Measurements from ENCODE around the gene PGAP6. TPM values are rescaled to one million over a fixed set of nuclear protein-coding genes. Genes with fewer than 3 reads are reported as not detected.
"Not testable (repeated sequence)": the region's sequence is repeated elsewhere in the genome, so short reads cannot be mapped to it uniquely, and the experiment has no call there.

The PGAP6 gene
- total RNA-seq, 2 donors from 2014 or later, result 38.7 to 55.4 TPM

DNA sequence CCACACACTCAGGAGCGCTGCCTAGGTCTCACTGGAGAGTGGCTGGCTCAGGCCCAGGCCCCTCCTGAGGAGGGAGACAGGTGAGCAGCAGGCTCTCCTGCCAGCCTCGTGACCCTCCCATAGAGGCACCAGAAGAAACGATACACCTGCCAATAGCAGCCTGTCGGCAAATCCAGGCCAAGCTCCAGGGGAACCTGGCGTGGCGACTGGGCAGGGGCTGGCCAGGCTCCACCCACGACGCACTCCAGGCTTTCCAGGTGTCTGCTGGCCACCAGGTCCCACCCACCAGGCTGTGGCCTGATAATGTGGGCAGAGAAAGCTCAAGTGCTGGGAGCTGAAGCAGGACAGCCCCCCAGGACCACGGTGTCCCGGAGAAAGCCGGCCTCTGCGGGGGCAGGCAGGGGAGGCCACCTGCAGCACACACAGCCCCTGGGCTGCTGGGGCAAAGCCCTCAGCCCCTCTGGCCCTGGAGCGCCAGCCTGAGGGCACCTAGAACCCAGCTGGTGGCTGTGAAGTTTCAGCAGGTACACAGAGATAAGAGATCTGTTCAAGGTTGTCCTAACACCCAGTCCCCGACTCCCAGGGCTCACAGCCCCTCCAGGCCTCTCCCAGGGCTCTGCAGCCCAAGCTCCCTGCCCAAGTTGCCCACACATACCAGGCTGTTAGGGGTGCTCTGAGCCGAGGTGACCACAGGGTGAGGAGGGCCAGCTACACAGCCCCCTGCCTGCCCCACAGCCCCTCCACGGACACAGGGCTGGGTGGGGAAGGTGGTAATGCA lies 2.4 kb downstream of the PGAP6 start:
- Histone ChIP-seq H3K27ac (no peak overlapping the region), H3K9me3 (no peaks in the 10 kb centered on the region), H3K27me3 (replicated peaks; ENCODE audit: insufficient read depth) (no peaks in the 10 kb centered on the region), H3K4me3 (no peak overlapping the region), H3K4me1 (ENCODE audit: control insufficient read depth in 1 of 2, low read depth in 2 of 2) (peaks cover 9 to 31% of the 10 kb centered on the region in 2 donors), H3K36me3 (peaks cover 27% of the 10 kb centered on the region)
- ATAC-seq (ENCODE audit: insufficient number of reproducible peaks, low FRiP score, low read depth) (no peak), DNase-seq (ENCODE audit: low spot score) (no peak)
- no peak for TF ChIP-seq CTCF (IDR thresholded peaks at IDR 0.05)

DNA sequence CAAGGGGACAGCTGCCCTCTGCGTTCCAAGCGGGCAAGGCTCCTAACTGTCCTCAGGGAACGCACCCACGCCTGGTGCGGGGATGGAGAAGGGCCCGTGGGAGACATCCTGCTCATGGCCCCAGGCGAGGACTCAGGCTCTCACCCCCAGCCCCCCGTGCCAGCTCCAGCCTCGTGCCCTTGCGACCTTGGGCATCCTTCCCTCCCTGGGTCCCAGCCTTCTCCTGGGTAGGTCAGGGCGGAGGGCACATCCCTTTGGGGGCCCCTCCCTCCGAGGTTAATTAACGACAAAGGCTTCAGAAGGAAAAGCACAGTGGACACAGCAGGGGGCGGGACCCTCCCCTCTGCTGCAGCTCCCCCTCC lies 3.0 kb downstream of the PGAP6 start:
- TF ChIP-seq CTCF (IDR thresholded peaks at IDR 0.05), result no peak
- Histone ChIP-seq H3K27me3 (replicated peaks; ENCODE audit: insufficient read depth) (no peaks in the 10 kb centered on the region), H3K4me3 (no peak overlapping the region), H3K4me1 (ENCODE audit: control insufficient read depth in 1 of 2, low read depth in 2 of 2) (peaks cover 9 to 31% of the 10 kb centered on the region in 2 donors), H3K27ac (no peak overlapping the region), H3K36me3 (peaks cover 27% of the 10 kb centered on the region), H3K9me3 (no peaks in the 10 kb centered on the region)
- ATAC-seq (ENCODE audit: insufficient number of reproducible peaks, low FRiP score, low read depth) (no peak), DNase-seq (ENCODE audit: low spot score) (no peak)

GRCh38 chr16:378113-378820 lies 3.5 kb downstream of the PGAP6 start:
- H3K27me3 ChIP-seq (replicated peaks; ENCODE audit: insufficient read depth); H3K4me3 ChIP-seq; H3K27ac ChIP-seq; H3K9me3 ChIP-seq; DNase-seq (ENCODE audit: low spot score); ATAC-seq (ENCODE audit: insufficient number of reproducible peaks, low FRiP score, low read depth): not testable (repeated sequence)
- peaks cover 9 to 26% of the 10 kb centered on the region in 2 donors for H3K4me1 ChIP-seq (ENCODE audit: control insufficient read depth in 1 of 2, low read depth in 2 of 2)
- H3K36me3 ChIP-seq, result peaks cover 29% of the 10 kb centered on the region

- H3K27me3 ChIP-seq (replicated peaks; ENCODE audit: insufficient read depth), result no peaks in the 10 kb centered on the region
- TF ChIP-seq CTCF (IDR thresholded peaks at IDR 0.05), result no peak
- H3K4me3 ChIP-seq, result no peak overlapping the region
- no peak overlapping the region for H3K27ac ChIP-seq
- H3K36me3 ChIP-seq, result peaks cover 33% of the 10 kb centered on the region
- H3K4me1 ChIP-seq (ENCODE audit: control insufficient read depth in 1 of 2, low read depth in 2 of 2), result peaks cover 9 to 18% of the 10 kb centered on the region in 2 donors
- ATAC-seq (ENCODE audit: insufficient number of reproducible peaks, low FRiP score, low read depth), result no peak
- no peaks in the 10 kb centered on the region for H3K9me3 ChIP-seq
- no peak for DNase-seq (ENCODE audit: low spot score)
Observed at GRCh38 chr16:377419-377951, 4.3 kb downstream of the PGAP6 start.

GRCh38 chr16:376817-377418 lies 4.9 kb downstream of the PGAP6 start:
- Histone ChIP-seq H3K27ac (no peak overlapping the region), H3K4me3 (no peak overlapping the region), H3K27me3 (replicated peaks; ENCODE audit: insufficient read depth) (no peaks in the 10 kb centered on the region), H3K4me1 (ENCODE audit: control insufficient read depth in 1 of 2, low read depth in 2 of 2) (peaks cover 9 to 18% of the 10 kb centered on the region in 2 donors), H3K9me3 (no peaks in the 10 kb centered on the region), H3K36me3 (peaks cover 36% of the 10 kb centered on the region)
- ATAC-seq (ENCODE audit: insufficient number of reproducible peaks, low FRiP score, low read depth), result no peak
- no peak for TF ChIP-seq CTCF (IDR thresholded peaks at IDR 0.05)
- no peak for DNase-seq (ENCODE audit: low spot score)

Measured in thoracic aorta (tissue), 2 donors.